Measurements from ENCODE around the gene LCP2. TPM values are rescaled to one million over a fixed set of nuclear protein-coding genes. Genes with fewer than 3 reads are reported as not detected.

Gene LCP2
- total RNA-seq = 2.2 TPM in 1 of 2 replicates, not detected in the other

DNA sequence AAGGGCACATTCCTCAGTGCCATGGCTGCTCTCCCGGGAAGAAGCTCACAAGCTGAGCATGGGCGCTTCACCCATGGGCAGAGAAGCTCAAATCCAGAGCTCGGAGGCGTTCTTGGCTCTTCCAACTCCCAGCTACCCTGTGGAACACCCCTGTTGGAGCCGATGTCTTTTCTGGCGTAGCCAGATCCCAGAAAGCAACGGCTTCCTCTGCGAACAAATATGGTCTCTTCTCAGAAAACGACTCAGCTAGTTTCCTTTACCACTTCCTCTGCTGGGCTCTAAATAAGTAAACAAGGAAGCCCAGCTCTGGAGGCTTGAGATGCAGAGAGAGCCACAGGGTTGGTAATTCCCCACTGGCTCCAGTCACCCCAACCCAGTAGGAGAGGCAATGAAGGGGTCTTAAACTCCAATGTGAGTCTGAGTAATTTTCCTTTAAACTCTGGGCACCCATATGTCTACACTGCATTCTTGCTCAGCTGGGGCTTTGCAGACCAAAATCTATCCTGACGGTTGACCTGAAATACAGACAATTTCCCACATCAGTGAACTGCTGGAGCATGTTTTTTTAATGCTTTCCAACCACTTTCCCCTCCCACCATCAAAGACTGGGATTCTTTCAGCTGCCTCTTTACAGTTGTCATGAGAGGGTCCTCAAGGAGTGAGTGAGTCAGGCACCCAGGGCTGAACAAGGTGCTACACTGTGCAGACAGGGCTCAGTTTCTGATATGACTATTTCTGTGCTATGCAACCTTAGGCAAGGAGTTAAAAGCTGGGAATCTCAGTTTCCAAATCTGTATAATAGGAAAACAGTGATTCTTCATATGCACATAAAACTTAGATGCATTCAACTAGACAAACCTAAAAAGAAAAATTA is at the start of gene LCP2:
TSS of gene LCP2 (minus strand) at position 189 of the 874 bp plus-strand sequence. CDS start at position 23, 166 bp downstream.

DNA sequence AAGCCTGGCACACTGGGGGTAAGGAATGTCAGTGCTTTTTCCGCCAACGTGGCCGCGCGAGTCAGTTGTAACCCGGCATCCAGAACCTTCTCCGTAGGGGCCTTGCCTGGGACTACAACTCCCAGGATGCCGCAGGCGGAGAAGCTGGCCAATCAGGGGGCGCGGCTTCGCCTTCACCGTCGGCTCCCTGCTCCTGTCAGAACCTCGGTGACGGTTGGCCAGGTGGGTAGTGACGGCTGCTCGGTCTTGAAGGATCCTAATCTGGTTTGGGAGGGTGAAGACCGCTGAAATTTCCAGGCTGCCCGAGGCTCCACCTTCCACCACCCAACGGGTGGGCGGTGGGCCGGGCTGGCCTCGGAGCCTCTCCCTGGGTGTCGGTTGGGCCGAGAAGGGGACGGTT is 64.8 kb downstream of the LCP2 start, which contains the start of gene C5orf58:
TSS of gene C5orf58 (plus strand) at position 200 of the 400 bp plus-strand sequence. CDS start 1,992 bp downstream, outside the sequence.

Other genes starting within 250 kb of the LCP2 start
- under 0.01 TPM in 1 of 2 replicates, not detected in the other for gene FOXI1, start 191.9 kb downstream of the LCP2 start, total RNA-seq
- gene C5orf58, start 64.8 kb downstream of the LCP2 start, total RNA-seq = not detected in 2 replicates
- gene KCNMB1, start 91.6 kb upstream of the LCP2 start, total RNA-seq = 0.10 TPM in 1 of 2 replicates, not detected in the other
- gene KCNIP1, start 206.2 kb upstream of the LCP2 start, total RNA-seq = 0.19 and 0.98 TPM in 2 replicates